Psoas muscle (tissue), 8 donors: ENCODE measurements around the gene MREG. TPM values are rescaled to one million over a fixed set of nuclear protein-coding genes. Genes with fewer than 3 reads are reported as not detected.

Source experiments
- ATAC-seq, 4 donors: fragments of 200-7000 bp; cut with Tn5 transposase; one replicate each; pipeline ENCODE4 v1.9.1; 2020; ENCODE audit warnings: moderate library complexity in 3 of 4, mild to moderate bottlenecking in 2 of 4
- DNase-seq, 2 donors: peaks; one replicate each; pipeline ENCODE4 v3.0.0-alpha.2; 2020
- H3K27ac ChIP-seq: fragments of 200-600 bp; one replicate; pipeline ENCODE4 v1.8.0; 2022
- H3K27me3 ChIP-seq, 3 donors: fragments of 200-600 bp in 1 of 3; one replicate each; pipeline versions ENCODE4 v1.6.1 to v1.8.0; 2013 to 2022; ENCODE audit warnings: low read length in 2 of 3, mild to moderate bottlenecking in 2 of 3, moderate library complexity in 1 of 3; ENCODE audit not compliant: insufficient read depth in 3 of 3
- H3K36me3 ChIP-seq, 2 donors: fragments of 200-600 bp in 1 of 2; one replicate each; pipeline versions ENCODE4 v1.6.1 to v1.8.0; 2013 to 2022; ENCODE audit warnings: low read depth in 1 of 2, mild to moderate bottlenecking in 1 of 2, moderate library complexity in 1 of 2; ENCODE audit not compliant: insufficient read depth in 1 of 2
- H3K4me1 ChIP-seq: fragments of 200-600 bp; one replicate; pipeline ENCODE4 v1.8.0; 2022
- H3K4me3 ChIP-seq: fragments of 200-600 bp; one replicate; pipeline ENCODE4 v1.8.0; 2022; ENCODE audit warnings: mild to moderate bottlenecking
- H3K9me3 ChIP-seq: fragments of 200-600 bp; one replicate; pipeline ENCODE4 v1.8.0; 2022
- WGBS, 3 donors: extraction: QIAGEN DNeasy Blood & Tissue Kit; methylation state at CpG; one replicate each; pipeline versions ENCODE4 v1.1.6 to v1.1.7; 2013; 5-methylcytosine and 5-hydroxymethylcytosine counted together
- intact Hi-C, 2 donors: fragments of 100-400 bp; cut with DNase I; formaldehyde crosslinking; loops; one replicate each; pipeline versions ENCODE4 v1.11.0 to v1.14.2; 2022
- polyA plus RNA-seq, 3 donors: library from polyadenylated mRNA; stranded (reverse); fragments of 200-250 nt; gene quantifications; one replicate each; pipeline ENCODE4 v1.2.3, GENCODE V29; 2013
- total RNA-seq, 4 donors: library from RNA; stranded (reverse); fragmentation: NEBNext Ultra II Directional in 2 of 4; extraction: Animal tissue kit (Norgen Biotek cat#: 25700) in 2 of 4; gene quantifications; one replicate each; pipeline versions ENCODE4 v1.2.1 to v1.2.4, GENCODE V29; 2021 to 2023
- TF ChIP-seq, protein P1 (sequence below): fragments of 200-600 bp; IDR thresholded peaks from one replicate; pipeline ENCODE4 v1.8.0; 2022; ENCODE audit warnings: antibody characterized with exemption
- donor health status: healthy with polysubstance abuse.
- donor health status: DM: no; HTN: no; CAD: no; lungs with moderate emphysema.
- donor health status: Bipolar disorder and iron deficiency.
- donor health status: healthy.
- donor health status: DM: yes; HTN: yes; CAD: no.
- donor health status: DM: no; HTN: no; CAD: no.
- donor health status: DM: no; HTN: no; CAD: no.
- donor health status: DM: yes; HTN: yes; CAD: no.

MREG gene
- total and polyA plus RNA-seq, 7 donors: 0.24 to 6.8 (median 0.37) TPM

DNA sequence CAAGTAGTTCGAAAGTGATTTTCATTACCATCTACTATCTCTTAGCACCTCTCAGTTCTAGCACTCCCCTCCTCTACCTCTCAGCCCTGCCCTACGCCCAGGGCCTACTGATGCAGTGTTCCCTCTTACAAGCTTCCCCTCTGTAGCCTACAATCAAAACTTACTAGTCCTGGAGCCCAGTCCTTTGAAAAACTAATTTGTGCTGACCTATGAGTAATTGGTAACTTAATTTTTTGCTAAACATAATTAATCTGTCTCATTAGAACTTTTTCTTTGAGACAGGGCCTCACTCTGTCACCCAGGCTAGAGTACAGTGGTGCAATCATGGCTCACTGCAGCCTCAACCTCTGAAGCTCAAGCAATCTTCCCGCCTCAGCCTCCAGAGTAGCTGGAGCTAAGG lies 44.9 kb downstream of the MREG start:
- Histone ChIP-seq H3K4me3 (no peak overlapping the region), H3K9me3 (no peaks in the 10 kb centered on the region), H3K27me3 (no peaks in the 10 kb centered on the region), H3K27ac (no peak overlapping the region), H3K4me1 (peaks cover 7% of the 10 kb centered on the region), H3K36me3 (no peaks in the 10 kb centered on the region)
- 96 to 100% (median 97%) methylated on average over 3 of the region's 3 CpGs for WGBS, 3 donors
- DNase-seq (no peak), ATAC-seq (no peak)
- TF ChIP-seq, protein P1, sequence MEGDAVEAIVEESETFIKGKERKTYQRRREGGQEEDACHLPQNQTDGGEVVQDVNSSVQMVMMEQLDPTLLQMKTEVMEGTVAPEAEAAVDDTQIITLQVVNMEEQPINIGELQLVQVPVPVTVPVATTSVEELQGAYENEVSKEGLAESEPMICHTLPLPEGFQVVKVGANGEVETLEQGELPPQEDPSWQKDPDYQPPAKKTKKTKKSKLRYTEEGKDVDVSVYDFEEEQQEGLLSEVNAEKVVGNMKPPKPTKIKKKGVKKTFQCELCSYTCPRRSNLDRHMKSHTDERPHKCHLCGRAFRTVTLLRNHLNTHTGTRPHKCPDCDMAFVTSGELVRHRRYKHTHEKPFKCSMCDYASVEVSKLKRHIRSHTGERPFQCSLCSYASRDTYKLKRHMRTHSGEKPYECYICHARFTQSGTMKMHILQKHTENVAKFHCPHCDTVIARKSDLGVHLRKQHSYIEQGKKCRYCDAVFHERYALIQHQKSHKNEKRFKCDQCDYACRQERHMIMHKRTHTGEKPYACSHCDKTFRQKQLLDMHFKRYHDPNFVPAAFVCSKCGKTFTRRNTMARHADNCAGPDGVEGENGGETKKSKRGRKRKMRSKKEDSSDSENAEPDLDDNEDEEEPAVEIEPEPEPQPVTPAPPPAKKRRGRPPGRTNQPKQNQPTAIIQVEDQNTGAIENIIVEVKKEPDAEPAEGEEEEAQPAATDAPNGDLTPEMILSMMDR: no peak
- intact Hi-C loops: no loop called here

DNA sequence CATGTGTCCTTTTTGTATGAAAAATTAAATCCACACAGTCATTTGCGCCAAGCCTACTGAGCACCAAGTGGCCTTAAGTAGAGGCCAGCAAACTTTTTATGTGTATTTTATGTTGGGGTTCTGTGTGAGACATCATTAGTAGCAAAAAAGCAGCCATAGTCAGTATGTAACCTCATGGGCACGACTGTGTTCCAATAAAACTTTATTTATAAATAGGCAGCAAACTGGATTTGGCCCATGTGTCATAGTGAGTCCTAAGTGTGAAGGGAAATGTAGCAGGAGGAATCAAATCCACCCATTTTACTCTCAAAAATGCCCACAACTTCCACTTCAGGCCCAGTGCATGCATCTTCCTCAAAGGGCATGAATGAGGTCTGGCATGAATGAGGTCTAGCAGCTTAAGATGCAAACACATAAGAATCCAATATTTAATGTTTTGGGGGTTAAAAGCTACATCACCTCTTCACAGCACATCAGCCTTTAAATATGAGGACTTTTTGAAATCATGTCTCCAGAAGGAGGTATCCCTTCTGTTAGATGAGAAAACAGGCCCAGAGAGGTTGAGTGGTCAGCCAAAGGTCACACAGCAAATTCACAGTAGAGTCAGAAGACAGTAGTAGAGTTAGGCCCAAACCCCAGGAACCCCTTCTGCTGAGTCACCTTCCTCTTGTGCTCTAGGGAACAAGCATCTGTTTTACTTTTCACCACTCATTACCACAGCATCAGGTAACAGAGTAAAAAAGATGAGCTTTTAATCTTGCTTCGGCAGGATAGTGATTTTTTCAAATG lies 45.6 kb downstream of the MREG start:
- Histone ChIP-seq H3K4me3 (no peak overlapping the region), H3K36me3 (no peaks in the 10 kb centered on the region), H3K9me3 (no peaks in the 10 kb centered on the region), H3K27ac (no peak overlapping the region), H3K4me1 (no peaks in the 10 kb centered on the region), H3K27me3 (no peaks in the 10 kb centered on the region)
- DNase-seq: no peak
- WGBS, 3 donors: 81 to 96% (median 89%) methylated on average over 3 of the region's 3 CpGs
- intact Hi-C loops: no loop called here
- no peak for ATAC-seq
- TF ChIP-seq, protein P1: no peak

DNA sequence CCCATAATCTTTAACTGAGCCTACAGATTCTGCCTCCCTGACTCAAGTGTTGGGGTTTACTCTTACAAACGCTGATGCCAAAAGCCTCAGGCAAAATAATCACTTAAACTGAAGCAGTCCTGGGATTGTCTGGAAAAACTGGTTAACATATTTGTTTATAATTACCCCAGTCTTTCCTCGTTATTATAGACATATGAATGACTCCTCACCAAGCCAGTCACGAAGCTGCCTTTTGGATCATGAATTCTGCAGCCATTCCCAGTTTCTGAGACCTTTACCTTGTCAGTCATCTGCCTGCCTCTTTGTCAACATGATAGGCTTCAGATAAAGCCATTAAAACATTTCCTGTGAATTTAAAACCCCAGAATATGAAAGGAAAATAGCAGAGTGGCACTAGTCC lies 46.4 kb downstream of the MREG start:
- DNase-seq (no peak), ATAC-seq (no peak)
- intact Hi-C loops: no loop called here
- no peaks in the 10 kb centered on the region for H3K9me3 ChIP-seq
- no peak overlapping the region for H3K4me3 ChIP-seq
- no peaks in the 10 kb centered on the region for H3K27me3 ChIP-seq
- WGBS, 3 donors: 85 to 92% (median 90%) methylated on average over 3 of the region's 3 CpGs
- H3K27ac ChIP-seq: no peak overlapping the region
- TF ChIP-seq, protein P1: no peak
- no peaks in the 10 kb centered on the region for H3K4me1 ChIP-seq
- no peaks in the 10 kb centered on the region for H3K36me3 ChIP-seq

DNA sequence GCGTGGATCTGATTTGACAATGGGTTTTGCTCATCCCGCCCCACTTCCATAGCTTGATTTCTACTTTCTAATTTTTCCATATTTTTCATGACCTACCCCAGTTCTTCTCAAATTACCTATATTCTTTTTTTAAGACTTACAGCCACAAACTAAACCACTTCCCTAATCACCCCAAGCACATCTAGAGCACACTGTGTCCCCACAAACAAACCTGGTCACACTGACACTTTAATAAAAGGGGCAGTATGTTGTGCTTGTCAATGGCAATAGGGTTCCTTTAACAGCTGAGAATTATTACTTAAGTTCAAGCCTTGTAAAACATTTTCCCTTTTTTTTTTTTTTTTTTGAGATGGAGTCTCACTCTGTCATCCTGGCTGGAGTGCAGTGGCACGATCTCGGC lies 47.1 kb downstream of the MREG start:
- no peaks in the 10 kb centered on the region for H3K27me3 ChIP-seq
- no peak overlapping the region for H3K4me3 ChIP-seq
- no peaks in the 10 kb centered on the region for H3K9me3 ChIP-seq
- H3K4me1 ChIP-seq: no peaks in the 10 kb centered on the region
- intact Hi-C loops: no loop called here
- TF ChIP-seq, protein P1: no peak
- 73 to 84% (median 74%) methylated on average over 4 of the region's 4 CpGs for WGBS, 3 donors
- no peaks in the 10 kb centered on the region for H3K36me3 ChIP-seq
- H3K27ac ChIP-seq: no peak overlapping the region
- no peak for ATAC-seq
- DNase-seq: no peak
